T-helper 9 cell (primary cell): ENCODE results near the gene CEACAM1.
"Not testable (repeated sequence)": the region's sequence is repeated elsewhere in the genome, so short reads cannot be mapped to it uniquely, and the experiment has no call there.

Experiments used
- DNase-seq: peaks from one replicate; pipeline ENCODE4 v3.0.0-alpha.2; 2020

The CEACAM1 gene

DNA sequence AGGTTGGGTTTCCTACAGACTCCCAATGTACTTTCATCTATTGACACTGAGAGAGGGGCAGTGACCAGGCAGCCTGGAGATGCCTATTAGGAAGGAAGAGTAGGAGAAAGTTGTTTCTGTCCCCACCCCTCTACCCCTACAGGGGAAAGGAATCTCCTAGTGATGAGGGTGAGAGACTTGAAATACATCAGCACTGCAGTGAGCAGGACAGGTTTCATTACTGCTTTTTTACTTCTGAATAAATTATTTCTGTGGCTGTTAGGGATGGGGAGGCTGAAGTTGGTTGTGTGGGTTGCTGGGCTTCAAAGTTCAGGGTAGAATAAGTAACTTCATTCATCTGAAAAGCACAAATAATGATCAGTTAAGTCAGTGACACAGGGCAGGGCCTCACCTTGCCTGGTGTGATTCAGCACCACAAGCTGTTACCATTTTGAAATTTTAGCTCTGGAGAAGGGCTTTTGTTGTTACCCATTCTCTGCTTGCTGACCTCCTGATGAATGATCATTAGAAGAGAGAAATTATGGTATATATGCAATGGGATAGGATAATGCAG is 19.3 kb downstream of the CEACAM1 start:
- DNase-seq: no peak

DNA sequence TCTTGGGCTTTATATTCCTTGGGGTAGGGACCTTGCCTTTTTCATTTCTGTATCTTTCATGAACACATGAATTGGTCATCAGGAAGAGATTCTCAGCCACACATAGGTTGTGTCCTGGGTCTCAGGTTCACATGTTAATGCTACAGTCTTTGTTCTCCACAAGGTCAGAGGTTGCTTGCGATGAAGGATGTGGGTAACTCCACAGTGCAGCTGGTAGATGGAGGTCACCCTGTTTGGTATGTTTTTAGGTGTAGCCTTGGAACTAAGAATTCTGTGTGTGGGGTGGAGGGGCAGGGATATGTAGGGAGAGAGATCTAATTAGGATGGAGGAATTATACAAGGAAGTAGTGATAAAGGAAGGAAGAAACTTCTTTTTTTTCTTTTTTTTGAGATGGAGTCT is 23.2 kb downstream of the CEACAM1 start:
- no peak for DNase-seq

DNA sequence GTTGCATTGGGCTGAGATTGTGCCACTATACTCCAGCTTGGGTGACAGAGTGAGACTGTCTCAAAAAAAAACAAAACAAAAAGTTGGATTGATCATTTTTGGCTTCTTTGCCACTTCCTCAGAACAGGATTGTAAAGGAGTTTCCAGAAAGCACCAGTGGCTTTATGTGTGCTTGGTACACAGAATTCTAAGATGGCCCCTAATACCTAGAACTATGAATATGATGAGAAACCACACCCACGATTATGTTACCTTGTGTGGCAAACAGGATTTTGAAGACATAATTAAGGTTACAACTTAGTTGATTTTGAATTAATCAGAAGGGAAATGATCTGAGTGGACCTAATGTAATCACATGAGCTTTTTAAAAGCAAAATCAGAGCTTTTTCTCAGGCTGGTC is 26.5 kb downstream of the CEACAM1 start:
- no peak for DNase-seq

DNA sequence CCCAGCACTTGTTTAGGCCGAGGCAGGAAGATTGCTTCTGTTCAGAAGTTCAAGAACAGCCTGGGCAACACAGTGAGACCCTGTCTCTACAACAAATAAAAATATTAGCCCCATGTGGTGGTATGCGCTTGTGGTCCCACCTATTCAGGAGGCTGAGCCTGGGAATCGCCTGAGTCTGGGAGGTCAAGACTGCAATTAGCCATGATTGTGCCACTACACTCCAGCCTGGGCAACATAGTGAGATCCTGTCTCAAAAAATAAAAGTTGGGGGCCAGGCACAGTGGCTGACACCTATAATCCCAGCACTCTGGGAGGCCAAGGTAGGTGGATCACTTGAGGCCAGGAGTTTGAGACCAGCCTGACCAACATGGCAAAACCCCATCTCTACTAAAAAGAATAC is 27.0 kb downstream of the CEACAM1 start:
- not testable (repeated sequence) for DNase-seq

DNA sequence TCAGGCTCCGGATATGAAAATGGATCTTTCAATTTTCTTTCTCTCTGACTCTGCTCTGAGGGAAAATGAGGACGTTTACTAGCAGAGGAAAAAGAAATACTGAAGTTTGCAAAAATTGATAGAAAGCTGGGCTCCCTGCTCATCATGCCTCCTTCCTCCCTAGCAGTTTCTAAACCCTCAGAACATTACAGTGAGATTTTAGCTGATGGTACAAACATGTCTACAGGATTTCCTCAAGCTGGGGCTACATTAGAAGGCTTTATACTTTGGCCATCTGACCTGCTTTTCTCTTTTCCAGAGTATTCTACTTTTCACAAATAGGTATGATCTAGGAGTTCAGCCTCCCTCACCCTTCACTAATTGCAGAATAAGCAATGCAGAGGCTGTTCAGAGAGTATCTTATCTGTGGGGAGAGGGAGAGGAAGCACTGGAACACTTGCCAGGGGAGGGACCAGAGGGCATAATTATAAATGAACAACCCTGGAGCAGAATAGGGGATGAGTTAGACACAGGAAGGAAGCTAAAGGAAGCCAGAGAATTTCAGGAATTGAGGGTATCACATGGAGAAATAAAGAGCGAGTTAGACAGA is 30.0 kb downstream of the CEACAM1 start:
- DNase-seq: no peak

DNA sequence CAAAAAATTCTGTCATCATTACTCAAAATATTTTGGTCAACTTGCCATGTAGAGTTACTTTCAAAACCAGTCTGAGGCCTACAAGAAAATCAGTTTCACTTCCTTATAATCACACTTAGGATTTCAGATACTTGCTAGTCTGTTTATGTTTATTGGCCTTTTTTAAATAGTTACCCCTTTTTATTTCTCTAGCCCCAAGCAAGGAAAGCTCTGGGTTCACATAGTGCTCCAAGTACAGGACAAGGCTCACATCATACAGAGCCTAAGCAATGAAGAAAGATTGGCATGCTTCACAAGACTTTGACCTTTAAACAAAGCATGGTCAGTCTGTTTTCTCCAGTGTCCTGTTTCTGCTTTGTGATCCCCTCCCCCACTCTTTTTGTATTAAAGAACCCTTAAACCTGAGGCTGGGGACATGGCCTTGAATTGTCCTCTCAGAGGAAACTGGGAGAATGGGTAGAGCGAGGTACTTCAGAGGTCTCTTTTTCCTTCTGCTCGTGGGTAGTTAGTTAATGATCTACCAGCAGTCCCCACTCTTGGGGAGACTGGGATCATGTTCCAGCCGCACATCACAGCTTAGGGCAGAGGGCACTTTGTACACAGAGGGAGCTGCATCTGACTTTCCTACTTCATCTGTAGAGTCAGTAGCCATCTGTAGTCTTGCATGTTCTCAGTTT is 30.7 kb downstream of the CEACAM1 start:
- no peak for DNase-seq

DNA sequence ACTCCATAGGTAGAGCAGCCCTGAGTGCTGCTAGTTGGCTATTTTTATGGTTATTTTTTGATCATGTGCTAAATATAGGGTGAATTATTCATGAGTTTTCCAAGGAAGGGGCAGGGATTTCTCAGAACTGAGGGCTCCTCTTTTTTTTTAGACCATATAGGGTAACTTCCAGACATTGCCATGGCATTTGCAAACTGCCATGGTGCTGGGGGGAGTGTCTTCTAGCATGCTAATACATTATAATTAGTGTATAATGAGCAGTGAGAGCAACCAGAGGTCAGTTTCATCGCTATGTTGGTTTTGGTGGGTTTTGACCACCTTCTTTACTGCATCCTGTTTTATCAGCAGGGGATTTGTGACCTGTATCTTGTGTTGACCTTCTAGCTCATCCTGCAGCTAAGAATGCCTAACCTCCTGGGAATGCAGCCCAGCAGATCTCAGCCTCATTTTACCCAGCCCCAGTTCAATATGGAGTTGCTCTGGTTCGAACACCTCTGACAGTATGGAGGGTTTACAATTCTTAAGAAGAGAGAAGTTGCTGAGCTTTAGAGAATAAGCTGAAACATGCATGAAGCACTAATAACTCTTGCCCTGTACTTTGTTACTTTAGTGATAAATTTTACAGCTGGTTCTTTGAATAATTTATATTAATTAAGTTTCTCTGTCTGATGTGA is 31.7 kb downstream of the CEACAM1 start:
- DNase-seq: no peak

DNA sequence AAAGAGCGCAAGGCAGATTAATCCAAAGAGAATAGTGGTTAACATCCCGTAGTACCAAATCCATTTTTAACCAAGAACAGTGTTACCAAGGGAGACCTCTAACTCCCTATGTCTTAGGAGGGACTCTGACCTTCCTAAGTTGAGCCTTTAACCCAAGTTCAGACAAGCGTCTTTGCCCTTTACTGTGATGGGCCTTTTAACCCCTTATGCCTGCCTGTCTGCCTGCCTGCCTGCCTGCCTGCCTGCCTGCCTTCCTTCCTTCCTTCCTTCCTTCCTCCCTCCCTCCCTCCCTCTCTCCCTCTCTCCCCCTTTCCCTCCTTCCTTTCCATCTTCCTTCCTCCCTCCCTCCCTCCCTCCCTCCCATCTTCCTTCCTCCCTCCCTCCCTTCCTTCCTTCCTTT is 32.6 kb downstream of the CEACAM1 start:
- DNase-seq: no peak

DNA sequence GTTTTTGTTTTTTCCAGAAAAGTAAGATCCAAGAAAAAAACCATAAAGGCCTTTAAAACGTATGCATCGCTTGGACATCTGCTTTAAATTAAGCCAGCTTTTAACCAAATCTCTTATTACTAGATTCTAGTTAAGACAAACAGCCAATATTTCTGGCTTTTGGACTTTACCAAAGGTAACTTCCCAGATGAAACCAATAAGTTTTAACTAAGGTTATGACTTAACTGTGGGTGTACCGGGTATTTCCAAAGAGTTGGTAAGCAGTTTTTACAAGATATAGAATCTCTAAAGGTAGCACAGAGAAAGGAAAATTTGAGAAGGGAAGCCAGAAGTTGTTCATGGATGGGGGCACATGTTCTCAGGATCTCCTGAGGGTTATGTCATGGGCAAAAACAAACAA is 34.0 kb downstream of the CEACAM1 start:
- DNase-seq: no peak

DNA sequence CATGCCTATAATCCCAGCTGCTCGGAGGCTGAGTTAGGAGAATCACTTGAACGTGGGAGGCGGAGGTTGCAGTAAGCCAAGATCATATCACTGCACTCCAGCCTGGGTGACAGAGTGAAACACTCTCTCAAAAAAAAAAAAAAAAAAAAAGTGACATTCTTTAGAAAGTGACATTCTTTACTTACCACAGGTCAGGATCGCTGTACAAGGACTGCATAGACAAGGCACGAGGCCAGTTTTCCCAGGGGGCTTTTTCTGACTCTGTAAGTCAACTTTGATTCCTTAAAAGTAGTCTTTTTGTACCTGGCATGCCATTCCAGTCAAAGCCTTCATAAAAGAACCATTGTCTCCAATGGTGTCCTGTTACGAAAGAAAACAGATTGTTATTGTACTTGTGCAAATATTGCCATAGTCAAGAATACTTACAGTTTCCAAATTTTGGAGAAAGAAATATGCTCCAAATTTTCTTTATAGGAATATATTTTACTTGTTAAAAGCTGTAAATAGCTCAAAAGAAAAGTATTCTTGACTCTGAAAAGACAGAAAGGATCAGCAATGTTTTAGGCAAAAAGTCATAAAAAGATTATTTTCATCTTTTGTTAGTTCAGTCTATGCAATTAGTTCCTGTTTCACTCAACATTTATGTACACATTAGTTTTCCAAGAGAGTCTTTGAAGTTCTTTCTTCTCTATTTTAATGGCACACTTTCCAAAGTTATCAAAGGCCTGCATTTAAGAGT is 39.3 kb downstream of the CEACAM1 start:
- no peak for DNase-seq

DNA sequence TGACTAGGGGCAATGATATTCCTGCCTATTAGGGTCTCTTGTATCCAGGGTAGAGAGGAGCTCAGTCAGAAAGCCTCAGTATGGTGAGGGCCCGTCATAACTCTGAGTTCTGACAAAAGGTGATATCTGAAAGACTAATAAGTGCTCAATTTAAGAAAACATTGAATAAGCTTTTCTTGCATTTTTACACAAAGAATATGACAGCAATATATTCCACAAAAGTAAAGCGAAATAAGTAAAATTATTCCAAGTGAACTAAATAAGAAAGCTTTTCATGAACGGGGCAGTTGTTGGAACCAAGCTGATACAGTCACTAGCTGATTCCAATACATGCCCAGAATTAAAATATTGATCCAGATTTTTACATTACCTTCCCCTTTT is 40.5 kb downstream of the CEACAM1 start:
- DNase-seq: no peak

DNA sequence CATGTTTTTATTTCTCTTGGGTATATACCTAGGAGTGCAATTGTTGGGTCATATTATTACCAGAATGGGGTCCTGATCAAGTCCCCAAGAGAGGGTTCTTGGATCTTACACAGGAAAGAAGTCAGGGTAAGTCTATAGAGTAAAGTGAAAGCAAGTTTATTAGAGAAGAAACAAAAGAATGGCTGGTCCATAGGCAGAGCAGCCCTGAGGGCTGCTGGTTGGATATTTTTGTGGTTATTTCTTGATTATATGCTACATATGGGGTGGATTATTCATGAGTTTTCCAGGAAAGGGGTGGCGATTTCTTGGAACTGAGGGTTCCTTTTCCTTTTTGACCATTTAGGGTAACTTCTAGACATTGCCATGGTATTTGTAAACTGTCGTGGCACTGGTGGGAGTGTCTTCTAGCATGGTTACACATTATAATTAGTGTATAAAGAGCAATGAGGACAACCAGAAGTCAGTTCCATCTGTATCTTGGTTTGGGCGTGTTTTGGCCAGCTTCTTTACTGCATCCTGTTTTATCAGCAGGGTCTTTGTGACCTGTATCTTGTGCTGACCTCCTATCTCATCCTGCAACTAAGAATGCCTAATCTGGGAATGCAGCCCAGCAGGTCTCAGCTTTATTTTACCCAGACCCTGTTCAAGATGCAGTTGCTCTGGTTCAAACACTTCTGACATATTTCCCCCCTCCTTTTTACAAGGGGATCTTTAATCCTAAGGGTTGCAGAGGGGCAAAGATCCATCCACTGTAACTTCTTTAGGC is 41.1 kb downstream of the CEACAM1 start:
- no peak for DNase-seq

DNA sequence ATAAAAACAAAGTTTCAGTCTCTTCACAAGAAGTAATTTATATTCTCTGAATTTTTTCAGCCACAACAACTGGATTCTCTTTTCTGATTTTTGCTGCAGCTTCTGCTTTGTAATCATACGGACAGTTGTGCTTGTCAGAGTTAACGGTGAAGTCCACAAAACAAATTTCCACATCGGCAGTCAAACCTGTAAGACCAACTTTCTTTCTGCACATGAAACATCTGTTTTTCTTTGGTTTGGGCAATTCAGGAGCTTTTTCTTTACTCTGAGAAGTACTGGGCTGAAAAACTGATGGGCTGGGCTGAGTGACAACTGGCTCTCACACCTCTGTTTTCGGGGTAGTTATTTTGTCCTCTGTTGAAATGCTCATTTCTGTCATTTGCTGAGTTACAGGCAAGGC is 43.2 kb downstream of the CEACAM1 start:
- DNase-seq: not testable (repeated sequence)

DNA sequence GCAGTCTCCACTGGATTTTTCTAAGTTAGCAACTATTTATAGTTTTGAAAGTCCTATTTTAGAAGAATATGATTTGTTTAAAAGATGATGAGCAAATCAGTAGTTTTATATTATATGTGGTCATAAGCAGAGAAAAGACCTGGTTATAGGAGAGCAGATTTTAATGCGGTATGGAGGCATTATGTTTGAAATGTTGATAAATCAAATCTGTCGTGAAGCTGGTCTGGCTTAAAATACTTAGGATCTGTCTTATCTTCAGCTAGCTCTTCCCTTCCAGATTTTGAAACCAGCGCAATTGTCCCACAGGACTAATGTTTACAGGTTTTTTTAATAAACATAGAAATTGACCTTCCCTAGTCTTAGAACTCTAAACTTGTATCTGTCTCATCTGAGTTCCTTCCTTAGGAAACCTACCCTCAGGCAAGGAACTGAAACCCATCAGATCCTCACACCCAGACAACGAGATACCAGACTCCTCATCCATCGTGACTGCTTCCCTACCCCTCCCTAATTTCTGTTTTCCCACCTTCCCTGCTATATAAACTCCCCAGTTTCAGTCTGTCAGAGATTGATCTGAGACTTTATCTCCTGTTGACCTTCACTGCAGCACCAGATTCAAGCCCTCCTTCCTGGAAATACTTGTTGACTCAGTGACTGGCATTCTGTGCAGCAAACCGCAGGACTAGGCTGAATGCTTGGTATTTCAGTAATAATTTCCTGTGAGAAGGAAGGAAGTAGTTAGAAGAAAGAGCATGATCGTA is 47.8 kb downstream of the CEACAM1 start:
- DNase-seq: no peak

DNA sequence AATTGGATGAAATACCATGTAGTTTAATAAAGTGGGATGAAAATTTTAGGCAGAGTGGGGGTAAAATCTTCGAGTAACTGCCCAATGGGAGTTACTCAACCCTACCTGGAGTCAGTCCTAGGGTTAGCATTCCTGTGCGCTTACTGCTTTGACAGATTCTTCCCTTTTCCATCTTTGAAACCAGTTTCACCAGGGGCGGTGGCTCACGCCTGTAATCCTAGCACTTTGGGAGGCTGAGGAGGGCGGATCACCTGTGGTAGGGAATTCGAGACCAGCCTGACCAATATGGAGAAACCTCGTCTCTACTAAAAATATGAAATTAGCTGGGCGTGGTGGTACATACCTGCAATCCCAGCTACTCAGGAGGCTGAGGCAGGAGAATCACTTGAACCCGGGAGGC is 48.5 kb downstream of the CEACAM1 start:
- no peak for DNase-seq

DNA sequence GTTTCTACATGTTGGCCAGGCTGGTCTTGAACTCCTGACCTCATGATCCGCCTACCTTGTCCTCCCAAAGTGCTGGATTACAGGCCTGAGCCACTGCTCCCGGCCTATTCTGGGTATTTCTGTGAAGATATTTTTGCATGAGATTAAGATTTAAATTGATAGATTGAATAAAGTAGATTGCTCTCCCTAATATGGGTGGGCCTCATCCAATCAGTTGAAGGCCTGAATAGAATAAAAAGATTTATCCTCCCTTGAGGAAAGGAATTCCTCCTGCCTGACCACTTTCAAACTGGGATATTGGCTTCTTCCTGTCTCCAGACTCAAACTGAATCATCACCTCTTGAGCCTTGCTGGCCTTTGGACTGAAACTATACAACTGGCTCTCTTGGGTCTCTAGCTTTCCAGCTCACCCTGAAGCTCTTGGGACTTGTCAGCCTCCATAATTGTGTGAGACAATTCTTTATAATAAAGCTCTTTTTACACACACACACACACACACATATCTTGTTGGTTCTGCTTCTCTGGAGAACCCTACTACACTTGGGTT is 49.4 kb downstream of the CEACAM1 start:
- no peak for DNase-seq

DNA sequence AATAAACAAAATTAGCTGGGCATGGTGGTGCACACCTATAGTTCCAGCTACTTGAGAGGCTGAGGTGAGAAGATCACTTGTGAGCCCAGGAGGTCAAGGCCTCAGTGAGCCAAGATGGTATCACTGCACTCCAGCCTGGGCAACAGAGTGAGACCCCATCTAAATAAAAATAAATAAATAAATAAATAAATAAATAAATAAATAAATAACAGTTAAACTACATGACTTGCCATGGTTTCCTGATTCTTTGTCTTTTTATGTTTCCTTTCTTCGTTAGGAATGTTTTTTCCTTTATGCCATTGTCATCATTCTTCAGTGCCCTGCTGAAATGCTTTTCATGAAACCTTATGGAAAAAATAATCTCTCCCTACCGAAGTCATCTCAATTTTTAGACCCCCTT is 50.3 kb downstream of the CEACAM1 start:
- DNase-seq: no peak

DNA sequence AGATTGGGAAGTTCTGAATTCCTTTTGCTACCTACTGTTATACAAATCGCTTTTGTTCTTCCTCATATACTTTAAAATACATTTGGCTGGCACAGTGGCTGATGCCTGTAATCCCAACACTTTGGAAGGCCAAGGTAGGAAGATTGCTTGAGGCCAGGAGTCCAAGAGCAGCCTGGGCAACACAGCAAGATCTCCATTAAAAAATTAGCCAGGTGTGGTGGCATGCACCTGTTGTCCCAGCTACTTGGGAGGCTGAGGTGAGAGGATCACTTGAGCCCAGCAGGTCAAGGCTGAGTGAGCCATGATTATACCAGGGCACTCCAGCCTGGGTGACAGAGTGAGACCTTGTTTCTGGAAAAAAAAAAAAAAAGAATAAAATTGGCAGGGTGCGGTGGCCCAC is 51.2 kb downstream of the CEACAM1 start:
- DNase-seq: no peak

DNA sequence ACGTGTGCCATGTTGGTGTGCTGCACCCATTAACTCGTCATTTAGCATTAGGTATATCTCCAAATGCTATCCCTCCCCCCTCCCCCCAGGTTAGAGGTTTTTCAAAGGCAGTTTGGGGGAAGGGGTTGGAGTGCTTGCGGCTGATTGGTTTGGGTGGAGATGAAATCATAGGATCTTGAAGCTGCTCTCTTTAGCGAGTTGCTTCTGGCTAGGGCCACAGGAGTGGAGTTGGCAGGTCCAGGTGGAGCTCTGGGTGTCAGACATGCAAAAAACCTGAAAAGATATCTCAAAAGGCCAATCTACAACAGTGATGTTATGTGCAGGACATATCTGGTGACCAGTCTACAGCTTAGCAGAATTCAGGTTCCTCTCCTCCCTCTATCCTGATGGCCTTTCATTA is 52.9 kb downstream of the CEACAM1 start:
- DNase-seq: no peak

DNA sequence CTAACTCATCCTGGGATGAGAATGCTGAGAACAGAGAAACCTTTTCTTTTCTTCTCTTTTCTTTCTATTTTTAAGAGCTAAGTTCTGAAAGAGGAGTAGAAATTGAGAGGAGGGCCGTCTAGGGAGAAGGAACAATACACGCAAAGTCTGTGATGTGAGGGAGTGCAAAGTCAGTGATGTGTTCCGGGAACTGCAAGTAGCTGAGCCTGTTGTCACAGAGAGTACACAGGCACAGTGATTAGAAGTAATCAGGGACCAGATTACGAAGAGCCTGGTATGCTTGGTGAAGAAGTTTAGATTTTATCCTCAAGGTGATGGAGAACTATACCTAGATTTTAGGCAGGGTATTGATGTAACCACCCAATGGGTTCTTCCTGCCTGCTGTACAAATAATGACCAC is 53.5 kb downstream of the CEACAM1 start:
- DNase-seq: no peak

DNA sequence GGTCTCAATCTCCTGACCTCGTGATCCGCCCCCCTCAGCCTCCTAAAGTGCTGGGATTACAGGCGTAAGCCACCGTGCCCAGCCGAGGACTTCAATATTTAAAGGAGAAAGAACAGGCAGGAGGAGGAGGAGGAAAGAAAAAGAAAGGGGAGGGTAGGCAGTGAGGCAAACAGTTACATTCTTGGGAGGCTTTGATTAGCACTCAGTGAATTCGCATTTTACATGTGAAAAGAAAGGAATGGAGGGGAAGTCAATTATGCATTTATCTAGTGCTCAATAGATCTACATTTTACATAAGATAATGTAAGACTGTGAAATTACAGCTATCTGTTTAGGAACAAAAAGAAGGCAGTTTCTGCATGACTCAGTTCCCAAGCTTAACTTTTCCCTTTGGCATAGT is 54.6 kb downstream of the CEACAM1 start:
- no peak for DNase-seq
